CD8-positive, alpha-beta memory T cell (primary cell): ENCODE measurements around the gene ZFAND3. TPM values are rescaled to one million over a fixed set of nuclear protein-coding genes. Genes with fewer than 3 reads are reported as not detected.

Source experiments
- CTCF ChIA-PET: fragments of 350-600 bp; sonication (Branson Sonifier 250); formaldehyde crosslinking; loops from one replicate; lab custom pipeline; 2021; ENCODE audit warnings: antibody characterized with exemption; lab: Charles Lee
- POLR2A ChIA-PET: fragments of 350-600 bp; sonication (Branson Sonifier 250); formaldehyde crosslinking; loops from one replicate; lab custom pipeline; 2021; ENCODE audit warnings: antibody characterized with exemption; lab: Charles Lee
- DNase-seq, 5 donors: peaks; one replicate each; pipeline versions ENCODE4 v3.0.0 to v3.0.0-alpha.2; 2020 to 2022; ENCODE audit warnings: mixed read lengths in 1 of 5
- H3K27ac ChIP-seq: one replicate; pipeline ENCODE4 v1.7.0; 2013; ENCODE audit warnings: low read depth, mild to moderate bottlenecking, low read length, moderate library complexity
- H3K27me3 ChIP-seq: 2 replicates; pipeline ENCODE4 v1.7.0; 2013; ENCODE audit warnings: low read length, mild to moderate bottlenecking; ENCODE audit not compliant: insufficient read depth, poor library complexity, severe bottlenecking
- H3K36me3 ChIP-seq: 2 replicates; pipeline ENCODE4 v1.7.0; 2013; ENCODE audit warnings: mild to moderate bottlenecking, low read length, moderate library complexity; ENCODE audit not compliant: insufficient read depth
- H3K4me1 ChIP-seq: 2 replicates; pipeline ENCODE4 v1.7.0; 2013; ENCODE audit warnings: mild to moderate bottlenecking, low read length, moderate library complexity; ENCODE audit not compliant: insufficient read depth
- H3K4me3 ChIP-seq: 2 replicates; pipeline ENCODE4 v1.7.0; 2013; ENCODE audit warnings: mild to moderate bottlenecking, low read length
- H3K9me3 ChIP-seq: 2 replicates; pipeline ENCODE4 v1.7.0; 2013; ENCODE audit warnings: mild to moderate bottlenecking, low read length
- H3K27ac Mint-ChIP-seq, 8 donors: one replicate each; pipeline ENCODE4 v1.8.0; 2020 to 2021; ENCODE audit warnings: mixed read lengths in 8 of 8, mild to moderate bottlenecking in 6 of 8, inconsistent platforms in 3 of 8, moderate library complexity in 3 of 8
- H3K27me3 Mint-ChIP-seq, 2 donors: one replicate each; pipeline ENCODE4 v1.8.0; 2020 to 2021; ENCODE audit warnings: mixed read lengths in 2 of 2, mild to moderate bottlenecking in 1 of 2, moderate library complexity in 1 of 2
- H3K36me3 Mint-ChIP-seq, 3 donors: one replicate each; pipeline ENCODE4 v1.8.0; 2020 to 2021; ENCODE audit warnings: mixed read lengths in 3 of 3, inconsistent platforms in 1 of 3, mild to moderate bottlenecking in 1 of 3
- H3K4me1 Mint-ChIP-seq, 3 donors: one replicate each; pipeline ENCODE4 v1.8.0; 2020 to 2021; ENCODE audit warnings: mixed read lengths in 3 of 3, inconsistent platforms in 1 of 3, mild to moderate bottlenecking in 1 of 3
- H3K4me3 Mint-ChIP-seq, 7 donors: one replicate each; pipeline ENCODE4 v1.8.0; 2020 to 2021; ENCODE audit warnings: mixed read lengths in 7 of 7, mild to moderate bottlenecking in 6 of 7, moderate library complexity in 4 of 7, inconsistent platforms in 2 of 7
- H3K9me3 Mint-ChIP-seq, 5 donors: one replicate each; pipeline ENCODE4 v1.8.0; 2020 to 2022; ENCODE audit warnings: mixed read lengths in 5 of 5, mild to moderate bottlenecking in 3 of 5, moderate library complexity in 2 of 5, inconsistent platforms in 1 of 5
- polyA plus RNA-seq: library from polyadenylated mRNA; unstranded; fragments of 300-500 nt; fragmentation: Illumina TruSeq; gene quantifications from one replicate; pipeline ENCODE4 v1.2.3, GENCODE V29; 2021
- total RNA-seq, 2 experiments: library from RNA; stranded (reverse); gene quantifications; one replicate each; pipeline ENCODE4 v1.2.3, GENCODE V29; 2021

ZFAND3 gene
- total and polyA plus RNA-seq, 3 experiments from 2014 or later, result 5.2 to 29.4 (median 29.1) TPM

DNA sequence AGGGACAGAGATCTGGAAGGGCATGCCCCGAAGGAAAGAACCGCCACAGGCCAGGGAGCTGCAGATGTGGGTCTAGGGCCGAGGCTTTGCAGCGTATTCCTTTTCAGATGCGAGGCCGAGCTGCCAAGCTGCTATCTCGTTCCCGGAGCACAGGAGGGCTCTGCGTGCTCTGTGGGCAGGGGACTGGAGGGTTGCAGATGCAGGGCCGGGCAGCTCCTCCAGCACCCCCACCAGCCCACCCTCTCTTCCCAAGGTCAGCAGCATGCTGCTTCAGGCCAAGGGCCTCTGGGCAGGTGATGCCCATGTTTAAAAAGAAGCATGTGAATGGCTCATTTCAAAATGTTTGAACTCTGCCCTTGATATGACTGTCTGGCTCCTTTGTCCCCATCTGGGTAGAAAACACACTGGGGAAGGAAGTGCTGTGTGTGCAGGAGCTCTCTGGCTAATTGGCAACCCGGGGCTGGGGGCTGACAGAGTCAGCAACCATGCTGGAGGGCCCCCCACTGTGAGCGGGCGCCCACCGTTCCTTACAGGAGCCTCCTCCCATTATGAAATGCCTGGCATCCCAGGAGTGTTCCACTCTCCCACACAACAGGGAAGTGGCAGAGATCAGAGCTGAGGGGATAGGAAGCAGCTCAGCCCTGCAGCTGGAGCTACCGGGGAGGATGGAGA lies 353.3 kb downstream of the ZFAND3 start:
- Histone ChIP-seq H3K27ac (no peak overlapping the region), H3K9me3 (no peaks in the 10 kb centered on the region), H3K27me3 (no peaks in the 10 kb centered on the region), H3K36me3 (no peaks in the 10 kb centered on the region), H3K4me1 (no peaks in the 10 kb centered on the region), H3K4me3 (no peak overlapping the region)
- Mint-ChIP-seq H3K27ac (peak overlapping the region in 1 of 8 donors; percentile 17), H3K27me3 (peaks cover 0 to 2% of the 10 kb centered on the region in 2 donors), H3K4me3 (no peak overlapping the region), H3K4me1 (no peaks in the 10 kb centered on the region), H3K9me3 (no peaks in the 10 kb centered on the region), H3K36me3 (peaks cover 0 to 41% (median 11%) of the 10 kb centered on the region in 3 donors)
- ChIA-PET CTCF (no interaction called here), POLR2A (no interaction called here)
- DNase-seq, result peak in 1 of 5 donors; percentile 32

- Histone ChIP-seq H3K36me3 (no peaks in the 10 kb centered on the region), H3K27ac (no peak overlapping the region), H3K4me3 (no peak overlapping the region), H3K4me1 (no peaks in the 10 kb centered on the region), H3K27me3 (no peaks in the 10 kb centered on the region), H3K9me3 (no peaks in the 10 kb centered on the region)
- Mint-ChIP-seq H3K27ac (peak overlapping the region in 1 of 8 donors; percentile 36), H3K36me3 (peaks cover 0 to 41% (median 11%) of the 10 kb centered on the region in 3 donors), H3K9me3 (no peaks in the 10 kb centered on the region), H3K27me3 (peaks cover 0 to 2% of the 10 kb centered on the region in 2 donors), H3K4me3 (no peak overlapping the region), H3K4me1 (peaks cover 0 to 2% (median 0%) of the 10 kb centered on the region in 3 donors)
- ChIA-PET CTCF (no interaction called here), POLR2A (no interaction called here)
- DNase-seq, result peak in 1 of 5 donors; percentile 25
Measured at GRCh38 chr6:38173909-38174308, 354.4 kb downstream of the ZFAND3 start.

DNA sequence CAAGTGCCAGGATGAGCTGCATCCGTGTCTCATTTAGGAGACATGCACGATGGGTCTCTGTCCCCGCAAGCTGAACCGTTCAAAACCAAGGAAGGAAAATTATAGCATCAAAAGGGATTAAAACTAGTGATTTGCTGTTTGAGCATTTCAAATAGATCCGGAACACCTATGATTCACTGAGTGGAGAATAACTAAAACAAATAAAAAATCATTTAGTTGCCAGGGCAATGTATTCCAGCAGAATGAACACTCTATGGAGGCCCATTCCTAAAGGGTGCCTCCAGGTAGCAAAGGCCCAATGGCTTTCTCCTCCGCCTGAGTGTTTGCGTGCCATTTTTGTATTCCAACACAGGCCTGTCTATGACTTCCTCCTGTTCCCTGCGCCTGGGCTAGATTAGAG lies 354.8 kb downstream of the ZFAND3 start:
- Mint-ChIP-seq H3K4me3 (no peak overlapping the region), H3K36me3 (peaks cover 0 to 41% (median 11%) of the 10 kb centered on the region in 3 donors), H3K9me3 (no peaks in the 10 kb centered on the region), H3K27me3 (peaks cover 0 to 2% of the 10 kb centered on the region in 2 donors), H3K4me1 (peaks cover 0 to 3% (median 2%) of the 10 kb centered on the region in 3 donors), H3K27ac (peak overlapping the region in 1 of 8 donors; percentile 36)
- Histone ChIP-seq H3K36me3 (no peaks in the 10 kb centered on the region), H3K27me3 (no peaks in the 10 kb centered on the region), H3K4me3 (no peak overlapping the region), H3K9me3 (no peaks in the 10 kb centered on the region), H3K4me1 (no peaks in the 10 kb centered on the region), H3K27ac (no peak overlapping the region)
- CTCF ChIA-PET, result no interaction called here
- POLR2A ChIA-PET, result no interaction called here
- DNase-seq, result peak in 1 of 5 donors; percentile 10

DNA sequence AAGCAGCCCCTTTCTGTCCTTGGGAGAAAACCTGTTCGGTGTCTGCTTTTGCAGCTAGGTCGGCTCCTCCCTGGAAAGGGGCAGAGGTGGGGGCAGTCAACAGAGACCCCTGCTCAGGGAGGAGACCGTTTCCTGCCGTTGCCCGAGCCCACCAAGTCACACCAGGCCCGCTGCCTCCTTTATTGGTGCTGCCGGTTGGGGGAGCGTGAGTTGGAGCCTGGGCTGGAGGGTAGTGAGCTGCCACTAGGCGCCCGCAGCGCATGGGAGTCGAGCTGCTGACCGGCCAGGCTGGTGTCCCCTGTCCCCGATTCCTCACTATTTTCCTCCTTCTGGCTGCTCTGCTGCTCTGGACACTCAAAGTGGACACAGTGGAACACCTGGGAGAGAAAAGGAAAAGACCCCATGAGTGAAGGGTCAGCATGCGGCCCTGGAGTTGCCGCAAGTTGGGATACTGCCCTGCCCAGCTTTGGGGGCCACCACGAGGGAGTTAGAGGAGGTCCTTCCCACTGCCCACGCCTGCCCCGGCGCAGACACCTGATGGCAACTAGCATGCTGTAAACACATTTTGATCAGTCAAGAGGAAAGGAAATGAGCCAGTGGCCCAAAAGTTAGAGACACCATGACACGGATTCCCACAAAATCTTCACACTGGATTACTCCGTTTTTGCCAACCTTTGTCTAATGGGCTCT lies 355.4 kb downstream of the ZFAND3 start:
- H3K4me1 Mint-ChIP-seq, result peaks cover 0 to 5% (median 2%) of the 10 kb centered on the region in 3 donors
- no peak overlapping the region for H3K27ac Mint-ChIP-seq
- H3K9me3 ChIP-seq, result no peaks in the 10 kb centered on the region
- no peak overlapping the region for H3K27ac ChIP-seq
- H3K36me3 ChIP-seq, result no peaks in the 10 kb centered on the region
- H3K27me3 ChIP-seq, result no peaks in the 10 kb centered on the region
- ChIA-PET POLR2A (no interaction called here), CTCF (no interaction called here)
- peak in 1 of 5 donors; percentile 15 for DNase-seq
- H3K4me3 Mint-ChIP-seq, result no peak overlapping the region
- H3K36me3 Mint-ChIP-seq, result peaks cover 0 to 40% (median 12%) of the 10 kb centered on the region in 3 donors
- no peak overlapping the region for H3K4me3 ChIP-seq
- H3K9me3 Mint-ChIP-seq, result no peaks in the 10 kb centered on the region
- H3K4me1 ChIP-seq, result no peaks in the 10 kb centered on the region
- H3K27me3 Mint-ChIP-seq, result peaks cover 0 to 2% of the 10 kb centered on the region in 2 donors

GRCh38 chr6:38175786-38176185 lies 356.3 kb downstream of the ZFAND3 start:
- DNase-seq, result peak in 1 of 5 donors; percentile 42
- CTCF ChIA-PET, result no interaction called here
- Mint-ChIP-seq H3K27ac (no peak overlapping the region), H3K9me3 (no peaks in the 10 kb centered on the region), H3K27me3 (peaks cover 0 to 2% of the 10 kb centered on the region in 2 donors), H3K36me3 (peaks cover 0 to 39% (median 12%) of the 10 kb centered on the region in 3 donors), H3K4me1 (peaks cover 0 to 5% (median 2%) of the 10 kb centered on the region in 3 donors), H3K4me3 (no peak overlapping the region)
- no peaks in the 10 kb centered on the region for H3K4me1 ChIP-seq
- H3K36me3 ChIP-seq, result no peaks in the 10 kb centered on the region
- H3K27me3 ChIP-seq, result no peaks in the 10 kb centered on the region
- H3K9me3 ChIP-seq, result no peaks in the 10 kb centered on the region
- POLR2A ChIA-PET, result no interaction called here
- H3K27ac ChIP-seq, result no peak overlapping the region
- H3K4me3 ChIP-seq, result no peak overlapping the region

DNA sequence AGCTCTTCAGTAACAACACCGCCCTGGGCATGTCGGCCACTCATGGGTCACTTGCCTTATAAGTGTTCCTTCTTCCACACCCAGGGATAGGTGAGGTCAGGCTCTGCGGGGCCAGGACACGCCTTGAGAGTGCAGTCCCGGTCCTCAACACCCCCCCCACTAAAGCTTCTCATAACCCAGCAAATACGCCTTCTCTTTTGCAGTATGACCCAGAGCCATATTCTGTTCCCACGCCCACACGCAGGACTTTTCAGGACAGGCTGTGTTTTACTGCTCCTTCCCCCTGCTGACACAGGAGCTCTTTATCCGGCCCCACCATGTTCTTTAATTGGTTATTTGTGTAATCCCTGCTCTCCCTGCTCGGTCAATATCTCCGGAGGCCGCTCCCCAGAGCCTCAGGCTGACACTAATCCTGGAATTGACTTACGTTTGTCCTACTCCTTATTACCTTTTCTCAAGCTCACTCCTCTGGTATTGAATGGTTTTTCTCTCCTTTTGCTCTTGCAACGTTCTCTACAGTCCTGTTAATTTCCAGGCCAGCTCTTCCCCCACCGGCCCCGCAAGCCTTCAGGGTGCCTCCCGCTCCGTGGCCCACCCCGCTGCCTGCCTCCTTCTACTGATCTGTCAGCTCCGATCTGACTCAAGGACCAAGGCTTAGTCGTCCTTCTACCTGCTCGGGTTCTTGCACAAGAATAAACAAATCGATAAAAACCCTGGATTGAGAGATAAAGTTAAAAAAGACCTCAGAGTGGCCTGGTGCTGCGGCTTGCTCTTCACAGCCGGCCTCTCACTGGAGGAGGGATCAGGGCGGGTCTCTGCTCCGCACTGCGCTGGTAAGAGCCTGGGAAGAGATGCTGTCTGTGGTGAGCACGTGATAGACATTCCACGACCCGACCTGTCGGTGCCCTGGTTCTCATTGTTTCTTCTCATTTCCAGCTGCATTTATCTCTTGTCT lies 357.5 kb downstream of the ZFAND3 start:
- peak overlapping the region in 4 of 8 donors; percentile 19 to 51 (median 46) for H3K27ac Mint-ChIP-seq
- Histone ChIP-seq H3K4me3 (no peak overlapping the region), H3K4me1 (no peaks in the 10 kb centered on the region), H3K36me3 (no peaks in the 10 kb centered on the region), H3K9me3 (no peaks in the 10 kb centered on the region), H3K27ac (no peak overlapping the region), H3K27me3 (no peaks in the 10 kb centered on the region)
- H3K36me3 Mint-ChIP-seq, result peaks cover 0 to 37% (median 12%) of the 10 kb centered on the region in 3 donors
- no peaks in the 10 kb centered on the region for H3K9me3 Mint-ChIP-seq
- peak in 1 of 5 donors; percentile 4 for DNase-seq
- H3K4me3 Mint-ChIP-seq, result no peak overlapping the region
- H3K27me3 Mint-ChIP-seq, result peaks cover 0 to 1% of the 10 kb centered on the region in 2 donors
- ChIA-PET CTCF (no interaction called here), POLR2A (no interaction called here)
- peaks cover 0 to 5% (median 2%) of the 10 kb centered on the region in 3 donors for H3K4me1 Mint-ChIP-seq

- Histone ChIP-seq H3K9me3 (no peaks in the 10 kb centered on the region), H3K4me1 (no peaks in the 10 kb centered on the region), H3K36me3 (no peaks in the 10 kb centered on the region), H3K27me3 (no peaks in the 10 kb centered on the region), H3K27ac (no peak overlapping the region), H3K4me3 (no peak overlapping the region)
- H3K4me3 Mint-ChIP-seq, result peak overlapping the region in 1 of 7 donors; percentile 19
- peak in 1 of 5 donors; percentile 33 for DNase-seq
- H3K36me3 Mint-ChIP-seq, result peaks cover 0 to 35% (median 12%) of the 10 kb centered on the region in 3 donors
- CTCF ChIA-PET, result no interaction called here
- POLR2A ChIA-PET, result no interaction called here
- H3K27me3 Mint-ChIP-seq, result peaks cover 0 to 1% of the 10 kb centered on the region in 2 donors
- peaks cover 0 to 5% (median 2%) of the 10 kb centered on the region in 3 donors for H3K4me1 Mint-ChIP-seq
- no peaks in the 10 kb centered on the region for H3K9me3 Mint-ChIP-seq
- peak overlapping the region in 2 of 8 donors; percentile 2 to 42 for H3K27ac Mint-ChIP-seq
Measured at GRCh38 chr6:38177882-38178583, 358.5 kb downstream of the ZFAND3 start.
